IMR-90 (cell line): ENCODE data around the gene KDM6A. TPM values are rescaled to one million over a fixed set of nuclear protein-coding genes. Genes with fewer than 3 reads are reported as not detected.

Experiments used
- ATAC-seq: fragments of 200-7000 bp; cut with Tn5 transposase; 2 replicates; pipeline ENCODE4 v1.9.1; 2020; ENCODE audit warnings: low read depth, mild to moderate bottlenecking, moderate library complexity
- BruUV-seq: library from RNA; stranded (reverse); fragments of 400-500 nt; replicated peaks from 2 replicates; lab custom pipeline; 2021; lab: Mats Ljungman, UMichigan
- CTCF ChIA-PET: fragments of 300-600 bp; formaldehyde crosslinking; extraction: SDS; loops from one replicate; lab custom pipeline; 2021; ENCODE audit warnings: antibody characterized with exemption; lab: Yijun Ruan, JAX
- POLR2A ChIA-PET: fragments of 300-600 bp; sonication (Branson Sonifier 250); formaldehyde crosslinking; loops from one replicate; lab custom pipeline; 2022; ENCODE audit warnings: antibody characterized with exemption; ENCODE audit not compliant: unreplicated experiment; lab: Charles Lee
- DNase-seq: peaks from one replicate; pipeline ENCODE4 v3.0.0; 2013
- H2AFZ ChIP-seq: replicated peaks from 2 replicates; pipeline ENCODE3; 2013; ENCODE audit warnings: low read length, mild to moderate bottlenecking; ENCODE audit not compliant: poor library complexity
- H2AK5ac ChIP-seq: 2 replicates; pipeline ENCODE4 v1.6.1; 2013; ENCODE audit warnings: low read depth, low read length, inconsistent platforms
- H2AK9ac ChIP-seq: replicated peaks from 2 replicates; pipeline ENCODE3; 2013; ENCODE audit warnings: mild to moderate bottlenecking, low read depth, low read length, moderate library complexity; ENCODE audit not compliant: poor library complexity
- H2BK120ac ChIP-seq: 2 replicates; pipeline ENCODE4 v1.6.1; 2013; ENCODE audit warnings: low read depth, low read length, inconsistent platforms
- H2BK15ac ChIP-seq: 3 replicates; pipeline ENCODE4 v1.6.1; 2013; ENCODE audit warnings: low read depth, low read length, inconsistent platforms
- H2BK20ac ChIP-seq: 2 replicates; pipeline ENCODE4 v1.6.1; 2013; ENCODE audit warnings: low read depth, mild to moderate bottlenecking, inconsistent platforms, low read length, moderate library complexity
- H2BK5ac ChIP-seq: 2 replicates; pipeline ENCODE4 v1.6.1; 2013; ENCODE audit warnings: mild to moderate bottlenecking, low read depth, low read length, inconsistent platforms; ENCODE audit not compliant: poor library complexity, severe bottlenecking
- H3K14ac ChIP-seq: replicated peaks from 2 replicates; pipeline ENCODE4 v1.6.1; 2013; ENCODE audit warnings: low read depth, low read length, inconsistent platforms
- H3K18ac ChIP-seq: 2 replicates; pipeline ENCODE4 v1.6.1; 2013; ENCODE audit warnings: low read depth, low read length, control low read depth
- H3K23ac ChIP-seq: 2 replicates; pipeline ENCODE4 v1.6.1; 2013; ENCODE audit warnings: low read depth, low read length, inconsistent platforms
- H3K27ac ChIP-seq: 2 replicates; pipeline ENCODE4 v1.5.1; 2013; ENCODE audit warnings: mild to moderate bottlenecking, control low read depth, low read length; ENCODE audit not compliant: insufficient read depth
- H3K27me3 ChIP-seq: 2 replicates; pipeline ENCODE4 v1.6.1; 2013; ENCODE audit warnings: low read length; ENCODE audit not compliant: control insufficient read depth, insufficient read depth
- H3K36me3 ChIP-seq: 2 replicates; pipeline ENCODE4 v1.6.1; 2013; ENCODE audit warnings: low read length, mixed read lengths; ENCODE audit not compliant: control insufficient read depth, insufficient read depth
- H3K4ac ChIP-seq: 2 replicates; pipeline ENCODE4 v1.6.1; 2013; ENCODE audit warnings: low read depth, low read length, inconsistent platforms
- H3K4me1 ChIP-seq: 2 replicates; pipeline ENCODE4 v1.6.1; 2013; ENCODE audit warnings: low read length, mixed read lengths; ENCODE audit not compliant: control insufficient read depth, insufficient read depth
- H3K4me2 ChIP-seq: 2 replicates; pipeline ENCODE4 v1.6.1; 2013; ENCODE audit warnings: low read depth, mild to moderate bottlenecking, control low read depth, low read length, moderate library complexity
- H3K4me3 ChIP-seq: 2 replicates; pipeline ENCODE4 v1.5.1; 2013; ENCODE audit warnings: low read depth, mild to moderate bottlenecking, control low read depth, low read length, moderate library complexity; ENCODE audit not compliant: insufficient read depth
- H3K56ac ChIP-seq: 2 replicates; pipeline ENCODE4 v1.6.1; 2013; ENCODE audit warnings: low read length, inconsistent platforms; ENCODE audit not compliant: insufficient read depth; ENCODE audit errors: extremely low read depth
- H3K79me1 ChIP-seq, 2 experiments: 2 replicates each; pipeline ENCODE4 v1.6.1; 2013; ENCODE audit warnings: low read length in 2 of 2, inconsistent platforms in 1 of 2, low read depth in 1 of 2
- H3K9ac ChIP-seq: 2 replicates; pipeline ENCODE4 v1.6.1; 2013; ENCODE audit warnings: low read depth, low read length, control low read depth
- H3K9me1 ChIP-seq: 2 replicates; pipeline ENCODE4 v1.6.1; 2013; ENCODE audit warnings: low read length, inconsistent platforms; ENCODE audit not compliant: insufficient read depth
- H3K9me3 ChIP-seq: 2 replicates; pipeline ENCODE4 v1.6.1; 2013; ENCODE audit warnings: low read length; ENCODE audit not compliant: control insufficient read depth, insufficient read depth
- H4K20me1 ChIP-seq: 2 replicates; pipeline ENCODE4 v1.6.1; 2013; ENCODE audit warnings: low read length, inconsistent platforms; ENCODE audit not compliant: insufficient read depth
- H4K5ac ChIP-seq: 2 replicates; pipeline ENCODE4 v1.6.1; 2013; ENCODE audit warnings: mild to moderate bottlenecking, low read depth, low read length, control low read depth
- H4K8ac ChIP-seq, 2 experiments: 2 replicates each; pipeline ENCODE4 v1.6.1; 2013; ENCODE audit warnings: low read depth in 2 of 2, low read length in 2 of 2, control low read depth in 1 of 2, inconsistent platforms in 1 of 2
- H4K91ac ChIP-seq: 2 replicates; pipeline ENCODE4 v1.6.1; 2013; ENCODE audit warnings: low read depth, low read length, inconsistent platforms; ENCODE audit not compliant: insufficient read depth
- BHLHE40 ChIP-seq: fragments of 150-350 bp; IDR thresholded peaks from 2 replicates; pipeline ENCODE4 v1.6.1; 2016; ENCODE audit warnings: mild to moderate bottlenecking, low read depth, low read length
- CEBPB ChIP-seq: IDR thresholded peaks from 2 replicates; pipeline ENCODE4 v1.6.1; 2012; ENCODE audit warnings: low read depth, low read length, improper control_type of control experiment
- CHD1 ChIP-seq: IDR thresholded peaks from 2 replicates; pipeline ENCODE4 v1.6.1; 2012; ENCODE audit warnings: low read depth, low read length, improper control_type of control experiment
- ELK1 ChIP-seq: fragments of 150-350 bp; IDR thresholded peaks from 2 replicates; pipeline ENCODE4 v1.6.1; 2016; ENCODE audit warnings: low read depth, mild to moderate bottlenecking, low read length, moderate library complexity, borderline replicate concordance
- FOS ChIP-seq: fragments of 150-350 bp; IDR thresholded peaks from 2 replicates; pipeline ENCODE4 v1.6.1; 2016; ENCODE audit warnings: low read depth, low read length
- MAFK ChIP-seq: IDR thresholded peaks from 2 replicates; pipeline ENCODE4 v1.6.1; 2012; ENCODE audit warnings: low read depth, low read length, improper control_type of control experiment
- MAZ ChIP-seq: IDR thresholded peaks from 2 replicates; pipeline ENCODE4 v1.6.1; 2012; ENCODE audit warnings: low read depth, mild to moderate bottlenecking, low read length, improper control_type of control experiment, moderate library complexity, borderline replicate concordance
- NFE2L2 ChIP-seq: fragments of 150-350 bp; IDR thresholded peaks from 2 replicates; pipeline ENCODE4 v1.6.1; 2016; ENCODE audit warnings: low read depth, mild to moderate bottlenecking, low read length
- POLR2A ChIP-seq: IDR thresholded peaks from 2 replicates; pipeline ENCODE4 v1.6.1; 2012; ENCODE audit warnings: mild to moderate bottlenecking, low read depth, low read length
- RAD21 ChIP-seq: IDR thresholded peaks from 2 replicates; pipeline ENCODE4 v1.6.1; 2012; ENCODE audit warnings: low read length, improper control_type of control experiment
- RCOR1 ChIP-seq: IDR thresholded peaks from 2 replicates; pipeline ENCODE4 v1.6.1; 2012; ENCODE audit warnings: mild to moderate bottlenecking, low read length, improper control_type of control experiment; ENCODE audit not compliant: insufficient replicate concordance
- RFX5 ChIP-seq: IDR thresholded peaks from 2 replicates; pipeline ENCODE4 v1.8.0; 2012; ENCODE audit warnings: low read depth, mild to moderate bottlenecking, low read length, moderate library complexity
- SMC3 ChIP-seq: fragments of 150-350 bp; IDR thresholded peaks from 2 replicates; pipeline ENCODE4 v1.6.1; 2016; ENCODE audit warnings: low read depth, mild to moderate bottlenecking, antibody characterized with exemption, low read length, moderate library complexity
- USF2 ChIP-seq: fragments of 150-350 bp; IDR thresholded peaks from 2 replicates; pipeline ENCODE4 v1.6.1; 2017; ENCODE audit warnings: mild to moderate bottlenecking, antibody characterized with exemption, low read length, low read depth
- WGBS, 2 experiments: methylation state at CpG; one replicate each; pipeline versions ENCODE4 v1.1.5 to v1.1.7; 2013; ENCODE audit warnings: missing lambda C conversion rate in 2 of 2; ENCODE audit not compliant: insufficient read length in 1 of 2; ENCODE audit errors: extremely low coverage in 2 of 2; 5-methylcytosine and 5-hydroxymethylcytosine counted together
- dilution Hi-C: fragments of 300-500 bp; cut with HindIII; formaldehyde crosslinking; loops from one replicate; pipeline ENCODE4 v1.14.3; 2018; ENCODE audit warnings: low sequenced_read_pairs; ENCODE audit not compliant: unreplicated experiment
- in situ Hi-C: fragments of 300-500 bp; cut with MboI; formaldehyde crosslinking; loops from 3 replicates; pipeline ENCODE4 v1.14.3; 2019; ENCODE audit warnings: low sequenced_read_pairs, inconsistent platforms, mixed read lengths
- intact Hi-C: fragments of 100-400 bp; cut with micrococcal nuclease; formaldehyde crosslinking; loops from 2 replicates; pipeline ENCODE4 v1.10.0; 2022
- polyA plus RNA-seq, 3 experiments: library from polyadenylated mRNA; depleted of rRNA; stranded (reverse); fragments of >200 nt; gene quantifications; 2 replicates each; pipeline ENCODE4 v1.2.3, GENCODE V29; 2012; ENCODE audit warnings: low replicate concordance in 1 of 3
- total RNA-seq: library from RNA; depleted of rRNA; stranded (reverse); fragments of >200 nt; gene quantifications from 2 replicates; pipeline ENCODE4 v1.2.3, GENCODE V29; 2012
- TF ChIP-seq, protein P1 (sequence below): conservative IDR thresholded peaks from 2 replicates; pipeline ENCODE4 v1.5.1; 2012; ENCODE audit warnings: mild to moderate bottlenecking, low read depth, low read length, improper control_type of control experiment

Gene KDM6A
- total and polyA plus RNA-seq, 2 of the 4 experiments (the other 2 are of a cell fraction) = 11.7 to 24.9 TPM

DNA sequence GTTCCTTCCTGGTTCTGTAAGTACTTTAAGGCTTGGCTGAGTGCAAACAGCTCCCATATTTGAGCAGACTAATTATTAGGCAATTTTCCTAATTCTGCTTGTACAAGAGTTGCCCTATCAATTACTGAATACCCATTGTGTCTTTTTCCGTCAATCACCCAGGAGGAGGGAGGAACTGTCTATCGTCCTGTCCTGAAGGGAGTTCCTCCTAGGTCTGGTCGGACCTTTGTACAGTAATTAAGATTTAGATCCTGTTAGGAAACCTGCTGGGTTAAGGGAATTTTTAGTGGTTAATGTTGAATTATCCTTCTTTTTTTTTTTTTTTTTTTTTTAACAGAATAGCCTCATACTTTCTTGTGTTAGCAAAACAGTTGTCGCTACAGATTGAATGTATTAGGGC, 130.1 kb downstream of the KDM6A start:
- H3K4me1 ChIP-seq = no peaks in the 10 kb centered on the region
- peaks cover 2% of the 10 kb centered on the region; the same call in 1 of the 2 replicates for H4K20me1 ChIP-seq
- H2BK5ac ChIP-seq = no peak overlapping the region
- TF ChIP-seq CHD1 = no peak
- no peak for TF ChIP-seq FOS
- no peak for TF ChIP-seq BHLHE40
- TF ChIP-seq, protein P1, sequence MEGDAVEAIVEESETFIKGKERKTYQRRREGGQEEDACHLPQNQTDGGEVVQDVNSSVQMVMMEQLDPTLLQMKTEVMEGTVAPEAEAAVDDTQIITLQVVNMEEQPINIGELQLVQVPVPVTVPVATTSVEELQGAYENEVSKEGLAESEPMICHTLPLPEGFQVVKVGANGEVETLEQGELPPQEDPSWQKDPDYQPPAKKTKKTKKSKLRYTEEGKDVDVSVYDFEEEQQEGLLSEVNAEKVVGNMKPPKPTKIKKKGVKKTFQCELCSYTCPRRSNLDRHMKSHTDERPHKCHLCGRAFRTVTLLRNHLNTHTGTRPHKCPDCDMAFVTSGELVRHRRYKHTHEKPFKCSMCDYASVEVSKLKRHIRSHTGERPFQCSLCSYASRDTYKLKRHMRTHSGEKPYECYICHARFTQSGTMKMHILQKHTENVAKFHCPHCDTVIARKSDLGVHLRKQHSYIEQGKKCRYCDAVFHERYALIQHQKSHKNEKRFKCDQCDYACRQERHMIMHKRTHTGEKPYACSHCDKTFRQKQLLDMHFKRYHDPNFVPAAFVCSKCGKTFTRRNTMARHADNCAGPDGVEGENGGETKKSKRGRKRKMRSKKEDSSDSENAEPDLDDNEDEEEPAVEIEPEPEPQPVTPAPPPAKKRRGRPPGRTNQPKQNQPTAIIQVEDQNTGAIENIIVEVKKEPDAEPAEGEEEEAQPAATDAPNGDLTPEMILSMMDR = no peak
- TF ChIP-seq MAFK = no peak
- no peak for TF ChIP-seq RAD21
- no peak for TF ChIP-seq SMC3
- no peak for TF ChIP-seq CEBPB
- TF ChIP-seq POLR2A = no peak
- TF ChIP-seq USF2 = no peak
- no peak for TF ChIP-seq RCOR1
- TF ChIP-seq RFX5 = no peak
- TF ChIP-seq ELK1 = no peak
- TF ChIP-seq MAZ = no peak
- no peak for TF ChIP-seq NFE2L2
- intact Hi-C loops (no loop called here), in situ Hi-C loops (no loop called here), dilution Hi-C loops (no loop called here)
- POLR2A ChIA-PET = no interaction called here
- WGBS, 2 experiments = no CpG with 5 or more reads among the region's 4 CpGs
- H4K8ac ChIP-seq = no peak overlapping the region
- ATAC-seq (no peak), DNase-seq (no peak)
- H3K36me3 ChIP-seq = no peaks in the 10 kb centered on the region
- H3K9me3 ChIP-seq = peaks cover 3% of the 10 kb centered on the region
- no peak overlapping the region for H3K4ac ChIP-seq
- H3K18ac ChIP-seq = no peak overlapping the region
- H3K79me1 ChIP-seq = peaks cover 10 to 33% of the 10 kb centered on the region in 2 experiments; a peak in 3 of 4 replicates
- H3K14ac ChIP-seq = no peak overlapping the region
- no peak overlapping the region for H2AK5ac ChIP-seq
- H3K27ac ChIP-seq = no peak overlapping the region
- no peak overlapping the region for H4K91ac ChIP-seq
- no peak overlapping the region for H2AK9ac ChIP-seq
- no peak overlapping the region for H2BK120ac ChIP-seq
- CTCF ChIA-PET = no interaction called here
- no peak overlapping the region for H3K4me3 ChIP-seq
- no peaks in the 10 kb centered on the region for H3K27me3 ChIP-seq
- no peak overlapping the region for H3K23ac ChIP-seq
- H2AFZ ChIP-seq = no peak overlapping the region
- no peaks in the 10 kb centered on the region for H3K9me1 ChIP-seq
- no TSS peak for BruUV-seq
- no peak overlapping the region for H3K56ac ChIP-seq
- no peak overlapping the region for H2BK20ac ChIP-seq
- no peak overlapping the region for H4K5ac ChIP-seq
- no peak overlapping the region for H3K9ac ChIP-seq
- H2BK15ac ChIP-seq = no peak overlapping the region
- H3K4me2 ChIP-seq = no peak overlapping the region
